ENCODE results near the gene JMJD6.
A peak's percentile ranks its signal among the peaks of the same experiment; 100 is the strongest.

Gene JMJD6

GRCh38 chr17:76684756-76685155 is 41.6 kb downstream of the JMJD6 start:
- Histone ChIP-seq H3K36me3 (replicated peaks) (peaks cover 34% of the 10 kb centered on the region), H3K4me3 (ENCODE audit: low read depth, low read length) (no peak overlapping the region), H3K27me3 (replicated peaks) (no peaks in the 10 kb centered on the region), H3K27ac (no peak overlapping the region)
- no peak for DNase-seq
- no peak for TF ChIP-seq CTCF (IDR thresholded peaks at IDR 0.05; ENCODE audit: low read depth, low read length, missing control alignments)
- in situ Hi-C loops (cut with HindIII; ENCODE audit: low pct_ligation_motif_present, low sequenced_read_pairs): no loop called here

- TF ChIP-seq CTCF (IDR thresholded peaks at IDR 0.05; ENCODE audit: low read depth, low read length, missing control alignments): no peak
Observed at GRCh38 chr17:76683921-76684745, 42.3 kb downstream of the JMJD6 start.

GRCh38 chr17:76683011-76683755 is 43.2 kb downstream of the JMJD6 start:
- H3K36me3 ChIP-seq (replicated peaks): peaks cover 39% of the 10 kb centered on the region
- H3K27ac ChIP-seq: no peak overlapping the region
- no peak overlapping the region for H3K4me3 ChIP-seq (ENCODE audit: low read depth, low read length)
- no peak for DNase-seq
- in situ Hi-C loops (cut with HindIII; ENCODE audit: low pct_ligation_motif_present, low sequenced_read_pairs): no loop called here
- H3K27me3 ChIP-seq (replicated peaks): no peaks in the 10 kb centered on the region
- TF ChIP-seq CTCF (IDR thresholded peaks at IDR 0.05; ENCODE audit: low read depth, low read length, missing control alignments): peak; percentile 39

More at GRCh38 chr17:76683921-76684745, 42.3 kb downstream of the JMJD6 start:
- no peak overlapping the region for H3K27ac ChIP-seq
- no peak overlapping the region for H3K4me3 ChIP-seq (ENCODE audit: low read depth, low read length)
- H3K36me3 ChIP-seq (replicated peaks): peaks cover 37% of the 10 kb centered on the region
- no peaks in the 10 kb centered on the region for H3K27me3 ChIP-seq (replicated peaks)
- in situ Hi-C loops (cut with HindIII; ENCODE audit: low pct_ligation_motif_present, low sequenced_read_pairs): no loop called here
- DNase-seq: no peak

GRCh38 chr17:76682296-76682695 is 44.1 kb downstream of the JMJD6 start:
- no peak overlapping the region for H3K27ac ChIP-seq
- no peak overlapping the region for H3K4me3 ChIP-seq (ENCODE audit: low read depth, low read length)
- DNase-seq: peak; percentile 75
- in situ Hi-C loops (cut with HindIII; ENCODE audit: low pct_ligation_motif_present, low sequenced_read_pairs): no loop called here
- no peak for TF ChIP-seq CTCF (IDR thresholded peaks at IDR 0.05; ENCODE audit: low read depth, low read length, missing control alignments)
- H3K27me3 ChIP-seq (replicated peaks): no peaks in the 10 kb centered on the region
- peaks cover 39% of the 10 kb centered on the region for H3K36me3 ChIP-seq (replicated peaks)

DNA sequence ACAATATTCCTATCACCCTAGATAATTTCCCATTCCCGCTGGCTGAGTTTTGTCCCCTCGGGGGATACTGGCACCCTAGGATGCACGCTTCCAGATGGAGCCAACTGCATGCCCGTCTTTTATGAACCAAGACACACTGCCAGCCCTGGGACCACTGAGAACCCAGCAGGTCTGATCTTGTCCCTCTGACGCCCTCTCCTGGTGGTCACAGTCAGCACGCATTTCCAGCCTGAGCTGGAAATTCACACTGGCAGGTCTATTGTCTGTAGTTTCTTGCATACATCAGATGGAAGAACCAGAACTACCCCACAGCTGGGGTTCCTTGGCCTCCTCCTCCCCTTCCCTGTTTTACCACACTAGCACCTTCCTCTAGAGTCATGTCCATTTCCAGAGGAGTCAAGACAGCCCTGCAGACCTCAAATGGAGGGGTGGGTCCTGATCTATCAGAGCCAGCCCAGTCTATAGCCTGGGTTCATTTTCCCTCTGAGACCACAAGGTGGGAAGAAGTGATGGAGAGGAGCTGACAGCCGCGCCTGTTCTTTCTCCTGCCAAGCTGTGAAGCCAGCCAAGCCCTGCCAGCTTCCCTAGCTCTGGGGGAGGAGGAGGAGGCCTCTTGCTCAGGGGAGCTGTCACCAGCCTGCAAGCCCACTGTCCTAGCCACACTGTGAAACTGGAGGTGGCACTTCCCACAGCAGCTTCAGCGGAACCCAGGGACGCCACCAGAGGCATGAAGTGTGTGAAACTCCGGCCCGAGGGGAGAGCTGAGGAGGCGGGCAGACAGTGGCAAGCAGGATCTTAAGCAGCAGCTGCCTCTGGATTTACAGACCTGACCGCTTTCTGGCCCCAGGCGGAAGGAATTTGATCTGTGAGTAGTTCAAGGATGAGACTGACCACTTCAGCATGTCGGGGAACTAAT is 44.9 kb downstream of the JMJD6 start:
- Histone ChIP-seq H3K36me3 (replicated peaks) (peaks cover 42% of the 10 kb centered on the region), H3K27ac (no peak overlapping the region), H3K27me3 (replicated peaks) (no peaks in the 10 kb centered on the region), H3K4me3 (ENCODE audit: low read depth, low read length) (no peak overlapping the region)
- peak; percentile 81 for DNase-seq
- peak; percentile 90 for TF ChIP-seq CTCF (IDR thresholded peaks at IDR 0.05; ENCODE audit: low read depth, low read length, missing control alignments)
- in situ Hi-C loops (cut with HindIII; ENCODE audit: low pct_ligation_motif_present, low sequenced_read_pairs): no loop called here
